Thyroid gland (tissue), 4 donors: ENCODE results near the gene EXOC4. TPM values are rescaled to one million over a fixed set of nuclear protein-coding genes. Genes with fewer than 3 reads are reported as not detected.

Source experiments
- DNase-seq, 2 donors: peaks; one replicate each; pipeline ENCODE4 v3.0.0-alpha.2; 2019
- H3K27ac ChIP-seq, 3 donors: fragments of 200-600 bp; sonication (generic); 1 replicate in 2 of 3; 2 replicates in 1 of 3; pipeline ENCODE4 v1.5.1; 2016 to 2019; ENCODE audit warnings: mild to moderate bottlenecking in 1 of 3, moderate library complexity in 1 of 3
- H3K27me3 ChIP-seq: fragments of 200-600 bp; sonication (generic); one replicate; pipeline ENCODE4 v1.5.1; 2019
- H3K36me3 ChIP-seq, 2 donors: fragments of 200-600 bp; sonication (generic); one replicate each; pipeline ENCODE4 v1.5.1; 2016 to 2019
- H3K4me1 ChIP-seq, 2 donors: fragments of 200-600 bp; sonication (generic); one replicate each; pipeline ENCODE4 v1.5.1; 2017 to 2019
- H3K4me3 ChIP-seq, 3 donors: fragments of 200-600 bp; sonication (generic); replicated peaks in 1 of 3; 1 replicate in 2 of 3; 2 replicates in 1 of 3; pipeline ENCODE4 v1.5.1; 2016; ENCODE audit warnings: mild to moderate bottlenecking in 1 of 3
- H3K9me3 ChIP-seq: fragments of 200-600 bp; sonication (generic); one replicate; pipeline ENCODE4 v1.5.1; 2017
- CTCF ChIP-seq, 6 experiments: fragments of 200-600 bp in 3 of 6; fragments of 450-650 bp in 3 of 6; sonication (generic) in 3 of 6; IDR thresholded peaks; one replicate each; pipeline ENCODE4 v1.5.1; 2016 to 2019; ENCODE audit warnings: antibody characterized with exemption in 6 of 6, mild to moderate bottlenecking in 2 of 6, inconsistent platforms in 1 of 6, moderate library complexity in 1 of 6
- POLR2A ChIP-seq, 2 donors: fragments of 450-650 bp; IDR thresholded peaks; one replicate each; pipeline ENCODE4 v1.6.1; 2017; ENCODE audit warnings: antibody characterized with exemption in 2 of 2, mild to moderate bottlenecking in 2 of 2, moderate library complexity in 1 of 2
- WGBS, 2 donors: methylation state at CpG; one replicate each; pipeline ENCODE4 v1.1.5; 2017; 5-methylcytosine and 5-hydroxymethylcytosine counted together
- intact Hi-C: fragments of 100-400 bp; cut with DNase I; formaldehyde crosslinking; loops from one replicate; pipeline ENCODE4 v1.15.1; 2023
- total RNA-seq, 4 donors: library from RNA; depleted of rRNA; stranded (reverse); fragments of >200 nt; gene quantifications; one replicate each; pipeline ENCODE4 v1.2.3, GENCODE V29; 2016

Gene EXOC4
- total RNA-seq, 4 donors from 2014 or later, result 74.0 to 116 (median 107) TPM

- Histone ChIP-seq H3K4me1 (no peaks in the 10 kb centered on the region), H3K27ac (no peak overlapping the region), H3K4me3 (no peak overlapping the region), H3K9me3 (no peaks in the 10 kb centered on the region), H3K36me3 (no peaks in the 10 kb centered on the region), H3K27me3 (no peaks in the 10 kb centered on the region)
- no peak for DNase-seq
- 93 to 97% methylated on average over 4 of the region's 4 CpGs for WGBS, 2 donors
- intact Hi-C loops, result no loop called here
- TF ChIP-seq POLR2A (IDR thresholded peaks at IDR 0.05) (no peak), CTCF (IDR thresholded peaks at IDR 0.05) (no peak)
Observed at GRCh38 chr7:133517766-133518165, 264.9 kb downstream of the EXOC4 start.

GRCh38 chr7:133518718-133519117, 265.8 kb downstream of the EXOC4 start:
- Histone ChIP-seq H3K4me1 (no peaks in the 10 kb centered on the region), H3K36me3 (no peaks in the 10 kb centered on the region), H3K4me3 (no peak overlapping the region), H3K9me3 (no peaks in the 10 kb centered on the region), H3K27ac (no peak overlapping the region), H3K27me3 (no peaks in the 10 kb centered on the region)
- intact Hi-C loops, result no loop called here
- WGBS, 2 donors, result 95 to 97% methylated on average over 2 of the region's 2 CpGs
- DNase-seq, result no peak
- TF ChIP-seq POLR2A (IDR thresholded peaks at IDR 0.05), result no peak
- TF ChIP-seq CTCF (IDR thresholded peaks at IDR 0.05), result no peak

- WGBS, 2 donors, result 89 to 96% methylated on average over 1 of the region's 1 CpG
- no peaks in the 10 kb centered on the region for H3K27me3 ChIP-seq
- H3K9me3 ChIP-seq, result no peaks in the 10 kb centered on the region
Observed at GRCh38 chr7:133520248-133520647, 267.4 kb downstream of the EXOC4 start.

GRCh38 chr7:133522501-133522900, 269.6 kb downstream of the EXOC4 start:
- intact Hi-C loops, result no loop called here
- Histone ChIP-seq H3K9me3 (no peaks in the 10 kb centered on the region), H3K27ac (no peak overlapping the region), H3K4me3 (no peak overlapping the region), H3K27me3 (no peaks in the 10 kb centered on the region), H3K4me1 (no peaks in the 10 kb centered on the region), H3K36me3 (no peaks in the 10 kb centered on the region)
- no peak for TF ChIP-seq POLR2A (IDR thresholded peaks at IDR 0.05)
- TF ChIP-seq CTCF (IDR thresholded peaks at IDR 0.05), result no peak
- no peak for DNase-seq
- WGBS, 2 donors, result 94 to 98% methylated on average over 2 of the region's 2 CpGs

More at GRCh38 chr7:133520248-133520647, 267.4 kb downstream of the EXOC4 start:
- Histone ChIP-seq H3K27ac (no peak overlapping the region), H3K4me3 (no peak overlapping the region), H3K4me1 (no peaks in the 10 kb centered on the region), H3K36me3 (no peaks in the 10 kb centered on the region)
- no peak for DNase-seq
- TF ChIP-seq CTCF (IDR thresholded peaks at IDR 0.05) (no peak), POLR2A (IDR thresholded peaks at IDR 0.05) (no peak)
- intact Hi-C loops, result no loop called here

GRCh38 chr7:133528796-133529195, 275.9 kb downstream of the EXOC4 start:
- DNase-seq, result no peak

More at GRCh38 chr7:133528796-133529195, 275.9 kb downstream of the EXOC4 start:
- 89 to 94% methylated on average over 1 of the region's 1 CpG for WGBS, 2 donors
- TF ChIP-seq CTCF (IDR thresholded peaks at IDR 0.05), result no peak
- Histone ChIP-seq H3K27ac (no peak overlapping the region), H3K9me3 (no peaks in the 10 kb centered on the region), H3K27me3 (no peaks in the 10 kb centered on the region), H3K4me1 (peaks cover 3 to 6% of the 10 kb centered on the region in 2 donors), H3K36me3 (no peaks in the 10 kb centered on the region), H3K4me3 (no peak overlapping the region)
- intact Hi-C loops, result no loop called here
